Stimulated activated CD4-positive, alpha-beta T cell treated with anti-CD3 and anti-CD28 coated beads, Interleukin-12 subunit alpha, Interleukin-12 subunit beta, amount 100 ng/mL, for 4 hours (primary cell): ENCODE data around the gene ZFYVE28.
"Not testable (repeated sequence)": the region's sequence is repeated elsewhere in the genome, so short reads cannot be mapped to it uniquely, and the experiment has no call there.

Experiments used
- DNase-seq: peaks from one replicate; pipeline ENCODE4 v3.0.0-alpha.2; 2020

The ZFYVE28 gene

DNA sequence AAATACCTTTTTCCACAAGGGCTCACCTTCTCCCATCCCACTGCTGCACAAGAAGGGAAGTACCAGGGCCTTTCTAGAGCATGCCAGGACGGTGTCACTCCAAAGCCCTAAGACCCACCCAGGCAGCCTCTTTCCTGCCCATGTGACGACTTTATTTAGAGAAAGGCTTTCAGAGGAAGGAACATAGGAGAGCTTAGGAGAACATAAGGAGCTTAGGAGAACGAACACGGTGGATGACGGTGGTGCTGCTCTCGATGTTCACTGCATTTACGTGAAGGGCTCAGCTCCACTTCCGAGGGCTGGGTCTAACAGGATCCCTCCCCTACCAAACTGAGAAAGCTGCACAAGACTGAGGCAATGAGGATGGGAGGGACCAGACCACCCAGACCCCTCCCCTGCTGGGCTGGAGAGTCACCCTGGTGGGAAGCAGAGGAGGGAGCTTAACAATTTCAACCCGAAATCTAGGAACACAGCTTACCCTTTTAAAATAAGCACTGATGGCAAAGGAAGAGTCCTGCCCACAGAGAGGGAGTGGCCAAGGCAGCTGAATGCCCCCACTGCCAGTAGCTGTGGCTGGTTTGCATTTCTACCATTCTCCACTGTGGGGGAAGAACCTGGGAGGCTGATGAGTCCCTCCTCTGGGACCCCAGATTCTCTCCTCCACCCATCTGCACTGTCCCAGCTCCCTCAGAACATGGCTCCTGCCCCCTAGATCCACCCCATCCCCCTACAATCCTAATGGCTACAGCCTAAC lies 29.8 kb downstream of the ZFYVE28 start:
- DNase-seq = no peak

DNA sequence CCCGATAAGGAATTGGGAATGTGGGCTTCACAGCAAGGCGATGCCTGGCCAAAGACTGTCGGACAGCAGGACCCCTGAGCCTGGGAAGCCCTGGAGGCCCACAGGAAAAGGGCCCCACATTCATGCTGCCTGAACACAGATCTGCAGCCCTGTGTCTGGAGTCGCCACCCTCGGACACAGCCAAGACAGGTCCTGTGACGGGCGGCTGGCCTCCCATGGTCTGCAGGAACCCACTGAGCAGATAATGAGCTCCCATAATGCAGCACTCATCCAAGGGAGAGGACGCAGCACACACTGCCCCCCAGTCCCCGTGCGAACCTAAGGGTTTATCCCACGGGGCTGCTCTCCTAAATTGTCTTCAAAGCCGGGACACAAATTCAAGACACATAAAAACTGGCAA lies 30.6 kb downstream of the ZFYVE28 start:
- DNase-seq = no peak

DNA sequence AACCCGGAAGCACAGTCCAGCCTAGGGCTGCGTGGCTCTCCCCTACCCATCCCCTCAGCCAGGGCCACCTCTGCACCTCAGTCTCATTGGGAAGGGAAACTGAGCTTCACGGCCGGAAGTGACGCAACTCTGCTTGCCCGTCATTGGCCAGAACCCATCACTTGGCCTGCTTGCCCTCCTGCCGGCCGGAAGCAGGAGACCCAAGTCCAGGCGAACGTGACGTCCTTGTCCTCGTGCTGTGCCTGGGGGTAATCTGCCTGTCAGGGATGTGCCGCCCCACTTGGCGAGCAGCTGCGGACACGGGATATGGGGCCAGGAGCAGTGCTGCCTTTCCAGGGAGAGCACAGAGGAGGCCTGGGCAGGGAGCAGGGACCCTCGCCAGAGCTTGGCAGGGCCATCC lies 31.2 kb downstream of the ZFYVE28 start:
- no peak for DNase-seq

DNA sequence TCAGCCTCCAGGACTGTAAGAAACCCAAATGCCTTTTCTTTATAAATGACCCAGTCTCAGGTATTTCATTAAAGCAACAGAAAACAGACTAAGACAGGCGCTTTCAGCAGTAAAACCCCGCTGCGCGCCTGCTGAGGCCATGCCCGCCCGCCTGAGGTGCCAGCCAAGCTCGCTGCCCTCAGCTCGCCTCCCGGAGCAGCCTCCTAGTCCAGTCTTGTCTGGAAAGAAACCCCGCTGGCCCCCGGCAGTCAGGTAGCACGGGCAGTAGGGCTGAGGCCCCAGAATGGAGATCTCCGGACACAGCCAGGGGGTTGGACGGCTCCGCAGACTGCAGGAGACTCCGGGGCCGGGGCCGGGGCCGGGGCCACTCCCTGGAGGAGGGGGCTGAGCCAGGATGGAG lies 31.7 kb downstream of the ZFYVE28 start:
- no peak for DNase-seq

DNA sequence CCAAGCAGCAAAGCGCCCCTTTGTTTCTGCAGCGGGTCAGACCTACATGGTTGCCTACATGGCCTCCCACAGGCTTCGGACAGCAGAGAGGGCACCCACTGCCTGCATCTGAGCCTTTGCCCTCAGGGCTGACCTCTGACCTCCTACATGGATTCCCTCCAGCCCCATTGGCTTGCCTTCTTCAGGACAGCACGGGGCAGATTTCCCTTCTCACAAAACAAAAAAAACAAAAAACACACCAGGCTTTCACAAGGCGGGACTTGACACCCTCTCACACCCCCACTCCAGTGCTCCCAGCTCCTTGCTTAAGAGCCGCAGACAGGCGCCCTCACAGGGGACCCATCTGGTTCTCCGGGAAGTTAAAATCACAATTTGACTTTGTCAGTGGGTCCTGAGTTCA lies 32.9 kb downstream of the ZFYVE28 start:
- DNase-seq = no peak

DNA sequence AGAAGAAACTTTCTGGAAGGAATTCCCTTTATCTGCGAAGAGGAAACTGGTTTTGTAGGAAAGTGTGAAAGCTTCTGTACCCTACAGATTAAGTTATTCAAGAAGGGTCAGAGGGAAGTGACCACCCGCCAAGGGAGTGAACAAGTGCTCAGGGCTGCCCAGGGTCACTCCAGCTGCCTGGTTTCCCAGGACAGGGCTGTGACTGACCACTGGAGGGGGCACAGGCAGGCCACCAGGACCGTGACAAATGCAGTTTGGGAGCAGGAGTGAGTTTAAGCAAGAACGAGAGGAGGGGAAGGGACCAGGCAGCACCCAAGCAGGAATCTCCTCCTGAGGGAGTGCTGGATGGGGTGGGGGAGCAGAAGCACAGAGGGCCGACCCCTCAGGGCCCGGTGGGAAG lies 34.2 kb downstream of the ZFYVE28 start:
- DNase-seq = no peak

DNA sequence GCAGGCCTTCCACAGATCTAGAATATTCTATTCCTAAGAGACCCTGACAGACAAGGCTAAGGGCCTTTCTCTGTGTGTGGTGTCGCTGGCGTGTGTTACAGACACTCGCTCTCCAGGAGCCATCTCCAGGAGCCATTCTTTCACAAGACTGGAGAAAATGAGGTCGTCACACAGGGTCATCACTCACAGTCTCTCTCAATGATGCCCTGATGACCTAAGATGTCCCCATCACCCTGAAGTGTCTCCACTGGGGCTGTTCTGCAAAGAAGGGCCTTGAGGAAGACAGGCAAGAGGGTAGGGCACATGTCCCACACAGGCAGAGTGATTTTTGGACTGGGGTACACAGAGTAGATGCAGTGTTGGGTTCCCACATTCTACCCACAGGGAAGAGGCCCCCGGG lies 34.7 kb downstream of the ZFYVE28 start:
- no peak for DNase-seq

DNA sequence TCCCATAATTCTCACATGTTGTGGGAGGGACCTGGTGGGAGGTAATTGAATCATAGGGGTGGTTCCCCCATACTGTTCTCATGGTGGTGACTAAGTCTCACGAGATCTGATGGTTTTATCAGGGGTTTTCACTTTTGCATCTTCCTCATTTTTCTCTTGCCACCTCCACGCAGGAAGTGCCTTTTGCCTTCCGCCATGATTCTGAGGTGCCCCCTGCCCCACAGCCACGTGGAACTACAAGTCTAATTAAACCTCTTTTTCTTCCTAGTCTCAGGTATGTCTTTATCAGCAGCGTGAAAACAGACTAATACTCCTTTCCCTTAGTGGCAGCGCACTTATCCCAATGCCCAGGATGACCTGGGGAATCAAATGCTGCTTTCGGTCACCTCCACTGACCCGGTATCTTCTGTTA lies 35.2 kb downstream of the ZFYVE28 start:
- not testable (repeated sequence) for DNase-seq

DNA sequence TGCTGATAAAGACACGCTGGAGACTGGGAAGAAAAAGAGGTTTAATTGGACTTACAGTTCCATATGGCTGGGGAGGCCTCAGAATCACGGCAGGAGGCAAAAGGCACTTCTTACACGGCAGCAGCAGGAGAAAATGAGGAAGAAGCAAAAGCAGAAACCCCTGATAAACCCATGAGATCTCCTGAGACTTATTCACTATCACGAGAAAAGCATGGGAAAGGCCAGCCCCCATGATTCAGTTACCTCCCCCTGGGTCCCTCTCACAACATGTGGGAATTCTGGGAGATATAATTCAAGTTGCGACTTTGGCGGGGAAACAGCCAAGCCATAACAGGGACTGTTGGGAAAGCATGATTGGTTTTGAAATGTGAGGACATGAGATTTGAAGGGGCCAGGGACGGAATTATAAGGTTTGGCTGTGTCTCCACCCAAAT lies 35.7 kb downstream of the ZFYVE28 start:
- not testable (repeated sequence) for DNase-seq

DNA sequence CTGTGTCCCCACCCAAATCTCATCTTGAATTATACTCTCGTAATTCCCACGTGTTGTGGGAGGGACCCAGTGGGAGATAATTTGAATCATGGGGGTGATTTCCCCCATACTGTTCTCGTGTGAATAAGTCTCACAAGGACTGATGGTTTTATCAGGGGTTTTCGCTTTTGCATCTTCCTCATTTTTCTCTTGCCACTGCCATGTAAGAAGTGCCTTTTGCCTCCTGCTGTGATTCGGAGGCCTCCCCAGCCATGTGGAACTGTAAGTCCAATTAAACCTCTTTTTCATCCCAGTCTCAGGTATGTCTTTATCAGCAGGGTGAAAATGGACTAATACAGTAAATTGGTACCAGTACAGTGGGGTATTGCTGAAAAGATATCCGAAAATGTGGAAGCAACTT lies 37.9 kb downstream of the ZFYVE28 start:
- DNase-seq = not testable (repeated sequence)

DNA sequence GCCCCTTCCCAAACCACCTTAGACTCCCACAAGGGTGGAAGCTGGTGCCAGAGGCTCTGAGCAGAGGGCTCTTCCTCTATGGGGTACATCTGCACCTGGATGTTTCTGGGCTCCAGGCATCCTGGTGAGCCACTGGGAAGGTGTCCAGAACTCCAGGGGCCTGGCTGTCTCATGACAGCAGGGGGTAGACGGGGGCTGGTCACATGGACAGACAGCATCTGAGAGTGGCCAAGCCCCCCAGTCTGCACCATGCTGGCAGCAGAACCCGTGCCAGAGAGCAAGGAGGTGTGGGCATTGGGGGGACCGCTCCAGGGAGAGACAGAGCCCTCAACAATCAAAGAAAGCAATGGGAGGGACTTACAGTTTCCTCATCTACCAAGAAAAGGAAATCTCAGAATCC lies 39.5 kb downstream of the ZFYVE28 start:
- no peak for DNase-seq

DNA sequence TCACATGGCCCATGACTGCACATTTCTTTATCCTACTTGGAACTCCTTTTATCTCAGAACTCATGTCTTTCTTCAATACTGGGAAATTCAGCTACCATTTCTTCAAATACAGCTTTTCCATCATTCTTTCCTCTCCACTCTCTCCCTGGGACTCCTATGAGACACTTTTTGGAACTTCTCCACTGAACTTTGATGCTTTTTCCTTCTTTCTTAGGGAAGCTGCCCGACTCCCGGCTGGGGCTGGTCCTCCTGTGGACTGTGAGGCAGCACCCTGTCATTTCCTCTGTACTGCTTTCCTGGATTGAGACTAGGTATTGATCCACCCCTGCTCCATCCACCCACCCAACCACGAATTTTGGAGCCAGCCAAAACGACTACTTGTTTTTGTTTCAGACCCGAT lies 40.0 kb downstream of the ZFYVE28 start:
- DNase-seq = no peak

DNA sequence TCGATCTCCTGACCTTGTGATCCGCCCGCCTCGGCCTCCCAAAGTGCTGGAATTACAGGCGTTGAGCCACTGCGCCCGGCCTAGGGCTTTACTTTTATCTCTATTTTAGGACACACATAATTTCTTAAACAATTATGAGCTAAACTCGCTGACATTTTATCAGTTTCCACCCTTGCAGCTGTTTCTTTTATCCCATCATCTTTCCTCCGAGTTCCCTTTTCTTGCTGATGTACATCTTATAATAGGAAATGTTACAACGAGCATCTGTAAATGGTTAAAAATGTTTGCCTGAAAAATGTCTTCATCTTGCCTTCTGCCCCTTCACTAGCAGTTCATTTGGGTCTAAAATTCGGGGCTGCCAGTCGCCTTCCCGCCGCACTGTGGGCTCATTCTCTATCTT lies 41.2 kb downstream of the ZFYVE28 start:
- DNase-seq = no peak

DNA sequence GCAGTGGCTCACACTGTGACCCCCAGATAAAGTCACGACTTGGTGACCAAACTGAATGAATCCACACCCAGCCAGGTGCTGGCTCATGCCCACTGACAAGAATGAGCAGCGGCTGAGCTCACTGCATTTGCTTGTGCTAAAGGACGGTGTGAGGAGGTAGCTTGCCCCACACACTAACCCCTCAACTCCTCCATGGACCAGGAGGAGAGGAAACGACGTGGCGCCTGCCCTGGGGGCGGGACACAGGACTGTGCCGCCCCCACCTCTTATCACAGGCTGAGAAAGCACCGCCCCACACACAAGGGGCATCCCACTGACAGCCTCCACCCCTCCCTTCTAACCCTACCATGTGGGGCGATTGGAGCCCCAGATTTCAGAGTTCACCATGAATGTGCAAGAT lies 43.0 kb downstream of the ZFYVE28 start:
- DNase-seq = no peak

DNA sequence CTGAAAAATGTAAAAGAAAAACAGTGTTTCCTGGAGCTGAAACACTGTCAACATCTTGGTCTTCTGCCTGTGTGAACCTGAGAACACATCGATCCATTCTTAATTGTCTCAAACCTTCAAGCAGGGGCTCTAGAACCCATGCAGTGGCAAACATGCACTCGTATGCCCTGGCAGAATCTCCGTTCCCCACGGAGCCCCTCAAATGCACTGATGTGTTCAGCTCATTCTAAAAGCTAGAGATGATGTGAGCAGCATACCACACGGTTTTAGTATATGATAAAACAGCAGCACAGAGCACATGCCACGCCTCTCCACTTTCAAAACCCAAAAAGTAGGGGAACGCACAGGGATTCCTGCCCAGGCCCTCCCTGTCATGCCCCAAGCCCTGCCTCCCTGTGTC lies 44.9 kb downstream of the ZFYVE28 start:
- DNase-seq = no peak

DNA sequence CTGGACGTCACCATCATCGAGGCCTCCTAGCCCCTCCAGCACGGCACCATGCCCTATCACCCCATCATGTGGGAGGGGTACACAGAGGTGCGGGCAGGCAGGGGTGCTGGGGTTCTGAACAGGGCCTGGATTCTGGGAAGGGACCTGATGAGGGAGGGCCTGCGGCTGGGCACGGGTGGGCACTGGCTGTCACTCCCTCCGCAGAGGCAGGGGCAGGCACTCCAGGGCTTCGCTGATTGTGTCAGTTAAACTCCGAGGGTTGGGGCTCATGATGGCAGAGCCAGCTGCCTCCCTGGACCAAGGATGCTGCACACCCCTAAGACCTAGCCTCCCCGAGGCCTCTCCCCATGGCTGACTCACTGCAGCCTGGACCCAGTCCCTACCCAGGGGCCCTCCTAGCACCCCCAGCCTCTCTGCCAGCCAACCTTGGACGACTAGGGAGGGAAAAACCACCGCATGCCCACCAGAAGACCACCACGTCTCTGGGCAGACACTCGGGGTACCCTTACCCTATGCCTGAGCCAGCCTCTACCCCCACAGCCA lies 45.9 kb downstream of the ZFYVE28 start:
- DNase-seq = no peak

DNA sequence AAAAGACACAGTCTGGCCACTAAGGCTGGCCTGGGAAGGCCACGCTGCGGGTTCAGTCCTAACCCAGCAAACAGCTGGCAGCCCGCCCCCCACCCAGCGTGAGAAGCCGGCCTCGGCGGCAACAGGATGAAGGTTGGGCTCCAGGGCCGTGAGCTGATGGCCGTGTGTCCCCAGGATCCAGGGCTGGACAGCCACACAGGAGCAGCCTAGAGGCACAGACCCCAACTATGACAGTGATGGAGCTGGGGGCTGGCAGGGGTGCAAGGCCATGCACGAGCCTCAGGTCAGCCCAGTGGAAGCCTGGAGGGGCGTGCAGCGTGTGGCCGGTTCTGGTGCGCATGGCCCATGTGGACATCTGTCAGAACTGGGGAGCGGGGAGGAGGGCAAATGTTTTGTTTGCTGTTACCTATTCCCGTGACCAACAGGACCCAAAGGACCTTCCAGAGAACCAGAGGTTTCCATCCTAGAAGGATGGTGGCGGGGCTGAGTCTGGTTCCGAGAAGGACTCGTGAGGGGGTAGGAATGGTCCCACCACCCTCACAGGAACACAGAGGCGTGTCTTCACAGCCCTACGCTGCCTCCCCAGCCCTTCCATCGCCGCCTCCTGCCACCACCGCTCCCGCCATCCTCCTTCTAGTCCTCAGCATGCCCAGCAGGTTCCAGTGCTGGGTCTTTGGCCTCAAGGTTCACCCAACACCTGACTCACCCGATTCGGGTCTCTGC lies 46.5 kb downstream of the ZFYVE28 start:
- DNase-seq = no peak

DNA sequence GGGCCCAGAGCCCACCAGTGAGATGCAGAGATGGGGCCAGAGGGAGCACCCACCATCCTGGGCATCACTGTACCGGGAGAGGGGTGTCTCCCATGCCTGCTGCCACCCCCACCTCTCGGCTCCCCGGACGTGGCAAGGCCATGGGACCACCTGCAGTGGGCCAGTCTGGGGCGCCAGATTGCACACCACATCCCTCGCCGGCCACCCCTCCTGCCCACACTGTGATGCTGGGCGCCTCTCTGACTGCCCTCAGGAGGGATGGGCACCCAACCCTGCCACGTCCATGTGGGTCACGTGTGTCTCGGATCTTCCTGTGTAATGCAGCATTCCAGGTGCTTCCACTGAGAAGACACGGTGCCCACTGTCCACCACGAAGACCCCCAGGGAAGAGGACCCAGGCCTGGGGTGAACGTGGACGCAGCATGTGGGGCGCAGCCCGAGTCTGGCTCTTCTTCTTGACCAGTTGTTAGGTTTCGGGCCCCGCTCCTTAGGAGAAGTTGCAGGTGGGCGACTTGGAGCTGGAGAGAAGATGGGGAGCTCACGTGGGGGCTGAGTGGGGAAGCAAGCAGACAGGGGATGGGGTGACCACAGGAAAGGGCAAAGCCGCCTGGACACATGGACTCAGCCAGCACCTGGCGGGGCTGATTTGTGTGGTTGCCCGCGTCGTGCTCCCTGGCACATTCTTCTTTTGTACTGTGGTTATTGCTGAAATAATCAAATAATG lies 47.7 kb downstream of the ZFYVE28 start:
- no peak for DNase-seq

DNA sequence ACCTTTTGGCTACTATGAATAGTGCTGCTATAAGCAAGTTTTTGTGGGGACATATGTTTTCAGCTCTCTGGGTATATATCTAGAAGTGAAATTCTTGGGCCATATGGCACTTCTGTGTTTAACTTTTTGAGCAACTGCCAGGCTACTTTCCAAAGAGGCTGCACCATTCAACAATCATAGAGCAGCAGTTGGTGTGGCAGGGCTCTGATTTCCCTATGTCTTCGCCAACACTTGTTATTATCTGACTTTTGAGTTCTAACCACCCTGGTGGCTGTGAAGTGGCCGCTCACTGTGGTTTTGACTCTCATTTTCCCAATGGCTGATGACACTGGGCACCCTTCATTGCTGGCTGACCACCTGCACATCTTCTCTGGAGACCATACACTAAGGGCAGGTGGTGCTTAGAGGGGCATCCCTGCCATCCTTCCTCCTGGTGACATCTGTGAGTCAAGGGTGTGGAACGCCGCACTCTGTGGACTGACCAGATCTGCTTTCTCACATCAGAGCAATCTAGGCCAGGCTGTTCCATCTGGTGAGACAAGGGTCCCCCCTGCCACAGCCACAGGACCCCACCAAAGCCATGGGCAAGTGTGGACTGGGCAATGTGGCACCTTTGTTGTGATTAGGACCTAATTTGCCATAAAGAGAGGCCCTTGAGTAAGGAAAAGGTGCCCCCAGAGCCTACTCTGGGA lies 49.6 kb downstream of the ZFYVE28 start:
- no peak for DNase-seq

DNA sequence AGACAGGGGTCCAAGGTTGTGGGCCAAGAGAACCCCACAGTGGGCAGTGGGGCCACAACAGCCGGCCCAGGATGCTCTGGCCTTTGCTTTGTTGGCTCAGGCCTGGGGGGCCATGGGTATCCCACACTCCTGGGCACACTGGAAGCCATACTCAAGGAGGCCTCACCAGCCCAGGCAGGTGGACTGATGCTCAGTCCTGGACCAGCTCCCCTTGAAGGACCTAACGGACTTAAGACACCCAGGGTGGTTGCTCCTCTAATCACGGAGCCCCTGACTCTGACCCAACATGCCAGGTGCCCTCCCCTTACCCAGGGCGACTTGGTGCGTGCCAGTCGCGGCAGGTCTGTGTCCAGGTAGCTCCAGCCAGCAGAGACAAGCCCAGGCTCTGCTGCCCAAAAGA lies 50.8 kb downstream of the ZFYVE28 start:
- no peak for DNase-seq

DNA sequence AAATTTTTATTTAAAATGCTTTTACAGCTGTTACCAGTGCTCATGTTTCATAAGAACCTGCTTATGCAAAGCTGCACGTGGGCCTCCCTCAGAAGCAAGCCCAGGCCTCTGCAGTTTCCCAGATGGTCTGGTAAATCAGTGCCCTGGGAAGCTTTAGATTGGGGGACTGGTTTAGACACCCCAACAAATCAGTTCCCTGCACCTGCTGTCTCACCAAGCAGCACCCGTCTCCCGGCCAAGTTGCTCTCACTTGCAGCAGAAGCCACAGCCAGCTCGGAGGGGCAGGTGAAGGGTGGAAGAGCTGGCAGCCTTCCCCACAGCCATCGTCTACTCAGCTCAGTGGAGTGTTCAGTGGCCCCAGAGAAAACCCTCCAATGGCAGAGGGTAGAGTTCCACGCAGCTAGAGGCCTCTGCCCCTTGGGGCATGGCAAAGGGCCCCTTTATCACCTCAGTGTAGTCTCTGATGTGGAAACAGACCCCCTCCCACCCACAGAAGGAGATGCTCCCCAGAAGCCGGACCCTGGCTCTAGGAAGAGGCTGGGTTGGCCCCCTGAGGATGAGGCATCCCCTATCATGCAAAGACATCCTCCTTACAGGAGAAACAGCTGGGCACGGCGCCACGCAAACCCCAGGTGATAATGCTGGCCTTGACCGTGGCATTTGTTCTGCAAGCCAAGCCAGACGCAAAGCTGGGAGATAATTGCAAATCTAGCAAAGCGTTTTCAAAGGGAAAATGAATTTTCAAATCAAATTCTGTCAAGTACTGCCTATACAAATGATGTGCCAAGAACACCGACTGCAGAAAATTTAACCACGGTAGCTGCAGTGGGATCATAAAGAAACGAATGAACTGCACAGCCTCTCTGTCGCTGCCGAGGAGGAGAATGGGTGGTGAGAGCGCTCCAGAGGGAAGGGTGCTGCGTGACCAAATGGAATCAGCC lies 51.9 kb downstream of the ZFYVE28 start:
- no peak for DNase-seq

DNA sequence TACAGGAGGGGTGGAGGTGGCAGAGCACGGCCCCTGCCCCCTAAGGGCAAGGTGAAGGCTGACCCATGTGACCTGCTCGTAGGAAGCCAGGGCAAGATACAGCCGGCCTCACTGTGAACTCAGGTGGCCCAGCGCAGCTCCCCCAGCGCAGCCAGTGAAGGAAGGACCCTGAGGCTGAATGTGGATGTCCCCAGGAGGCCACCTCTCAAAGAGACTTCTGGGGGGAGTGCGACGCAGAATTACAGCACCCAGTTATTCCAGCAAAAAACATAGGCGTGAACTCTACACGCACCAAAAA lies 52.6 kb downstream of the ZFYVE28 start:
- no peak for DNase-seq
